HCT116 (cell line): ENCODE data around the gene FAM53B.

ENCODE experiments used
- ATF3 ChIP-seq: IDR thresholded peaks from 2 replicates; pipeline ENCODE4 v1.6.1; 2012
- CEBPB ChIP-seq: IDR thresholded peaks from 2 replicates; pipeline ENCODE4 v1.6.1; 2012; ENCODE audit warnings: low read depth
- CTCF ChIP-seq, 3 experiments: fragments of 200-600 bp in 1 of 3; sonication (generic) in 1 of 3; IDR thresholded peaks in 2 of 3; conservative IDR thresholded peaks in 1 of 3; 2 replicates each; pipeline ENCODE4 v1.5.1; 2012 to 2017; ENCODE audit warnings: low read depth in 2 of 3, low read length in 2 of 3, antibody characterized with exemption in 1 of 3, borderline replicate concordance in 1 of 3, control low read depth in 1 of 3, mild to moderate bottlenecking in 1 of 3, mixed read lengths in 1 of 3, mixed run types in 1 of 3, moderate library complexity in 1 of 3; ENCODE audit not compliant: insufficient read depth in 1 of 3
- EZH2 ChIP-seq: fragments of 200-600 bp; sonication (generic); IDR thresholded peaks from 2 replicates; pipeline ENCODE4 v1.6.1; 2017; ENCODE audit warnings: antibody characterized with exemption, mixed run types
- EZH2phosphoT487 ChIP-seq: fragments of 200-600 bp; IDR thresholded peaks from 2 replicates; pipeline ENCODE4 v1.6.1; 2018; ENCODE audit warnings: antibody characterized with exemption, borderline replicate concordance
- MAX ChIP-seq: IDR thresholded peaks from 2 replicates; pipeline ENCODE4 v1.6.1; 2012
- POLR2A ChIP-seq: IDR thresholded peaks from 2 replicates; pipeline ENCODE4 v1.7.0; 2011; ENCODE audit warnings: borderline replicate concordance; ENCODE audit not compliant: insufficient read depth, insufficient read length; ENCODE audit errors: extremely low read depth
- RAD21 ChIP-seq: IDR thresholded peaks from 2 replicates; pipeline ENCODE4 v1.6.1; 2012; ENCODE audit warnings: low read depth, mild to moderate bottlenecking
- REST ChIP-seq: IDR thresholded peaks from 2 replicates; pipeline ENCODE4 v1.6.1; 2012; ENCODE audit warnings: low read depth
- SIN3A ChIP-seq: IDR thresholded peaks from 2 replicates; pipeline ENCODE4 v1.6.1; 2012; ENCODE audit warnings: low read depth
- SP1 ChIP-seq: IDR thresholded peaks from 2 replicates; pipeline ENCODE4 v1.6.1; 2012; ENCODE audit warnings: low read depth
- SRF ChIP-seq: IDR thresholded peaks from 2 replicates; pipeline ENCODE4 v1.6.1; 2012; ENCODE audit warnings: low read depth
- TCF7L2 ChIP-seq: IDR thresholded peaks from 2 replicates; pipeline ENCODE4 v1.7.0; 2011; ENCODE audit warnings: borderline replicate concordance, inconsistent platforms; ENCODE audit not compliant: insufficient read depth, insufficient read length; ENCODE audit errors: extremely low read depth

- TF ChIP-seq REST, result no peak
- TF ChIP-seq POLR2A, result no peak
- no peak for TF ChIP-seq SRF
- no peak for TF ChIP-seq CEBPB
- TF ChIP-seq CTCF (IDR thresholded peaks at IDR 0.05 in 2 of 3, conservative IDR thresholded peaks at IDR 0.05 in 1 of 3; ENCODE audit: borderline replicate concordance in 1 of 3, insufficient read depth in 1 of 3, low read depth in 2 of 3, low read length in 2 of 3), result no peak
- no peak for TF ChIP-seq SP1
- no peak for TF ChIP-seq RAD21
- TF ChIP-seq ATF3, result no peak
- TF ChIP-seq TCF7L2, result no peak
- no peak for TF ChIP-seq EZH2
- no peak for TF ChIP-seq SIN3A
- TF ChIP-seq MAX, result no peak
- no peak for TF ChIP-seq EZH2phosphoT487
These were observed 90.1 kb downstream of the FAM53B start for GRCh38 chr10:124653811-124654651.
